Measurements from ENCODE around the gene CUX1.

The CUX1 gene

DNA sequence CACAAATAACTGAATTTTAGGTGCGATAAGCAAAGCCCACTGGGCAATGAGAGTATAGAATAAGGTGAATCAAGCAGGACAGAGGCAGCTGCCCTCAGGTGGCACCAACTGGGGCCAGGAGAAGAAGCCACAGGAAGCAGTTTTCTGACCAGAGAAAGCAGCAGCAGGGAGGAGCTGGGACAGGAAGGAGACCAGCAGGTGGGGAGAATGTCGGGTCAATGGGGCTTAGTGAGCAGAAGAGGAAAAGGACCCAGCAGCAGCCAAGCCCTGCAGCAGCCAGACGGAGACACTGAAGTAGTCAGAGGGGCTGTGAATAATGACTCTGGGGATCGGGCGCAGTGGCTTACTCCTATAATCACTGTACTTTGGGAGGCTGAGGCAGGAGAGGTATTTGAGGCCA lies 259.7 kb downstream of the CUX1 start:
- Histone ChIP-seq H3K27me3 (no peaks in the 10 kb centered on the region), H3K4me3 (ENCODE audit: low read depth in 1 of 2, low read length in 1 of 2) (no peak overlapping the region), H3K36me3 (peaks cover 62% of the 10 kb centered on the region), H3K27ac (no peak overlapping the region), H3K9me3 (no peaks in the 10 kb centered on the region), H3K4me1 (ENCODE audit: control insufficient read depth in 1 of 2, insufficient read depth in 1 of 2, low read depth in 1 of 2, low read length in 1 of 2) (no peaks in the 10 kb centered on the region)
- TF ChIP-seq, protein P1, sequence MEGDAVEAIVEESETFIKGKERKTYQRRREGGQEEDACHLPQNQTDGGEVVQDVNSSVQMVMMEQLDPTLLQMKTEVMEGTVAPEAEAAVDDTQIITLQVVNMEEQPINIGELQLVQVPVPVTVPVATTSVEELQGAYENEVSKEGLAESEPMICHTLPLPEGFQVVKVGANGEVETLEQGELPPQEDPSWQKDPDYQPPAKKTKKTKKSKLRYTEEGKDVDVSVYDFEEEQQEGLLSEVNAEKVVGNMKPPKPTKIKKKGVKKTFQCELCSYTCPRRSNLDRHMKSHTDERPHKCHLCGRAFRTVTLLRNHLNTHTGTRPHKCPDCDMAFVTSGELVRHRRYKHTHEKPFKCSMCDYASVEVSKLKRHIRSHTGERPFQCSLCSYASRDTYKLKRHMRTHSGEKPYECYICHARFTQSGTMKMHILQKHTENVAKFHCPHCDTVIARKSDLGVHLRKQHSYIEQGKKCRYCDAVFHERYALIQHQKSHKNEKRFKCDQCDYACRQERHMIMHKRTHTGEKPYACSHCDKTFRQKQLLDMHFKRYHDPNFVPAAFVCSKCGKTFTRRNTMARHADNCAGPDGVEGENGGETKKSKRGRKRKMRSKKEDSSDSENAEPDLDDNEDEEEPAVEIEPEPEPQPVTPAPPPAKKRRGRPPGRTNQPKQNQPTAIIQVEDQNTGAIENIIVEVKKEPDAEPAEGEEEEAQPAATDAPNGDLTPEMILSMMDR (IDR thresholded peaks at IDR 0.05): no peak

DNA sequence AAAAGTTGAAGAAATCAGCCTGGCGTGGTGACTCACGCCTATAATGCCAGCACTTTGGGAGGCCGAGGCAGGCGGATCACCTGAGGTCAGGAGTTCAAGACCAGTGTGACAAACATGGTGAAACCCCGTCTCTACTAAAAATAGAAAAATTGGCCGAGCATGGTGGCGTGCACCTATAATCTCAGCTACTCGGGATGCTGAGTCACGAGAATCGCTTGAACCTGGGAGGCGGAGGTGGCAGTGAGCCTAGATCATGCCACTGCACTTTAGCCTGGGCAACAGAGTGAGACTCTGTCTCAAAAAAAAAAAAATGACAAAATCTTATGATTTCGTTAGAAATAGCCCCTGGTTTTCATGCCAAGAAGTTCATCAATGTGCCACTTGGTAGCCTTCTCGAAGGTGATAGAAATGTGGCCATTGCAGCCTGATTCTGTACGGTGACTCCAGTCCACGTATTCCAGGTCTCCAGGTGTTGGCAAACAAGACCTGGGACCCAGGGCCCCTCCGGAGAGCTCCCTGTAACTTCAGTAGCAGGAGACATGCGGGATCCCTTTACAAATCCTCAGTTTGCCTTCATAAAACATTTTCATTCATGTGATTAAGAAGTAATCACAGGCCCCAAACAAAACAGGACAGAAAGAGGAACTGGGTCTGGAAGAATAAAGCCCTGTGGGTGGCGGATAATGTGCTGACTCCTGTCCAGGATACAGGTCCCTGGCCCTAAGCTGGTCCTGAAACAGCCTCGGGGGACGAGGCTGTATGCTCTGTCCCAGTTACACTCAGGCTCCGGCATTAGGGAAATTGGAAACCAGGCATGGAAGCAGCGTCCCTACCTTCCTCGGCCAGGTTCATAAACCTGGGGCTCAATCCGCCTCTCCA lies 262.0 kb downstream of the CUX1 start:
- TF ChIP-seq, protein P1 (IDR thresholded peaks at IDR 0.05): no peak
- Histone ChIP-seq H3K27me3 (no peaks in the 10 kb centered on the region), H3K36me3 (peaks cover 49% of the 10 kb centered on the region), H3K9me3 (no peaks in the 10 kb centered on the region), H3K4me3 (ENCODE audit: low read depth in 1 of 2, low read length in 1 of 2) (no peak overlapping the region), H3K27ac (no peak overlapping the region), H3K4me1 (ENCODE audit: control insufficient read depth in 1 of 2, insufficient read depth in 1 of 2, low read depth in 1 of 2, low read length in 1 of 2) (no peaks in the 10 kb centered on the region)

DNA sequence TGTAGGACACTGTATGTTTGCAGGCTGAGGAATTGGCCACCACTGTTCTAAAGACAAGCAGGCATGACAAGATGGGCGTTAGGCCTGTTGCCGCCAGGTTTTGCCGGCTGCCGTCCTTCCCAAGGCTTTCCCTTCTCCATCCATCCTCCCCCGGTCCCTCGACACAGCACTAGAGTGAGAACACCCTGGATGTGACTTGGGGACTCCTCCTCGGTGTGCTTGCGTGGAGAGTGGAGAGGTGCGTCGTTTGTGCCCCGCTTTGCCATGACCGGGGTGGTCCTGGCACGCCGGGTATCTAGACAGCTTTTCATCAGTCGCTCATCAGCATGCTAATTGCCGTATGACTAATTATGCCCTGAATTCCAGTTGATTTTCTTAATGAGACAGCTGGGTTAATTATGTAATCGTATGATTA lies 262.6 kb downstream of the CUX1 start:
- TF ChIP-seq, protein P1 (IDR thresholded peaks at IDR 0.05): no peak

DNA sequence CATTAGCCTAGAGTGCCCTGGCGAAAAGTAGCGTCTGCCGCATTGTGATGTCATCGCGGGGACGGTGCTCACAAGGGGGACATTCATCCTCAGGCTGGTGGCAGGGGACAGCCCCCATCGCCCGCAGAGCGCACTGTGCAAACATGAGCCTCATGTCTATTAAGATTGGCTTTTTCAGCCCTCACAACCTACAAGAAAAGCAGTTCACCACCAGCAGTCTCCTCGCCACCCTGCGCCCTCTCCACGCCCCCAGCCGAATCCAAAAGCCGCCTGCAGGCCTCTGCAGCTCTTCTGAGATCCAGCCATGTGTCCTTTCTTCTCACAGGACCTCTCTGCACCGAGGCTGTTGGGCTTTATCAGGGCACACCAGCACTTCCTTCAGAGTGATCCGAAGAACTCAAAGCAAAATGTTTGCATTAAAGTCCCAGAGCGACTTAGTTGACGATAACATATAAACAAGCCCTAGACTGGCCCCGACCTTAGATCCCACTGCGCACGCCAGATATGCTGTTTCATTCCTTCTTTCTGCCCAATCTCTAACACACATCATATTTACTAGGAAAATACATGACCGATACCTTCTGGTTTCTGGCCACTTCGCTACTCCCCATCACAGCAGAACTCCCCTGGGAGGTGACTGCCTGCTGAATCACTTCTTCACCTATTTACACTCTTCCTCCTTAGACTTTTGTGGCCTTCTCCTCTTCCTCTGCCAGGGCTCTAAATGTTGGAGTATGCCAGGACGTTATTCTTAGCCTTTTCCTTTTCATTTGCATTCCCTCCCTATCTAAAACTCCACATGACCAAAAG lies 263.2 kb downstream of the CUX1 start:
- Histone ChIP-seq H3K9me3 (peaks cover 5% of the 10 kb centered on the region), H3K36me3 (peaks cover 38% of the 10 kb centered on the region), H3K4me3 (ENCODE audit: low read depth in 1 of 2, low read length in 1 of 2) (no peak overlapping the region), H3K27ac (no peak overlapping the region), H3K4me1 (ENCODE audit: control insufficient read depth in 1 of 2, insufficient read depth in 1 of 2, low read depth in 1 of 2, low read length in 1 of 2) (no peaks in the 10 kb centered on the region), H3K27me3 (no peaks in the 10 kb centered on the region)
- TF ChIP-seq, protein P1 (IDR thresholded peaks at IDR 0.05): no peak

More for the DNA sequence above, 262.6 kb downstream of the CUX1 start:
- no peak overlapping the region for H3K4me3 ChIP-seq (ENCODE audit: low read depth in 1 of 2, low read length in 1 of 2)
- H3K9me3 ChIP-seq: peaks cover under 1% of the 10 kb centered on the region
- no peaks in the 10 kb centered on the region for H3K27me3 ChIP-seq
- peaks cover 43% of the 10 kb centered on the region for H3K36me3 ChIP-seq
- H3K4me1 ChIP-seq (ENCODE audit: control insufficient read depth in 1 of 2, insufficient read depth in 1 of 2, low read depth in 1 of 2, low read length in 1 of 2): no peaks in the 10 kb centered on the region
- no peak overlapping the region for H3K27ac ChIP-seq

DNA sequence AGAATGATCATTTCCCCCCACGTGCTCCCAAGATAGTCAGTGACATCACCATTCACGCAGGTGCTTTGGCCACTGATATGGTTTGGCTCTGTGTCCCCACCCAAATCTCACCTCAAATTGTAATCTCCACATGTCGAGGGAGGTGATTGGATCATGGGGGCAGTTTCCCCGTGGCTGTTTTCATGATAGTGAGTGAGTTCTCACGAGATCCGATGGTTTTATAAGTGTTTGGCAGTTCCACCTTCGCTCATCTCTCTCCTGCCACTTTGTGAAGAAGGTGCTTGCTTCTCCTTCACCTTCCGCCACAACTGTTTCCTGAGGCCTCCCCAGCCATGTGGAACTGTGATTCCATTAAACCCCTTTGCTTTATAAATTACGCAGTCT lies 263.8 kb downstream of the CUX1 start:
- peaks cover 5% of the 10 kb centered on the region for H3K9me3 ChIP-seq
- peaks cover 32% of the 10 kb centered on the region for H3K36me3 ChIP-seq
- TF ChIP-seq, protein P1 (IDR thresholded peaks at IDR 0.05): no peak
- H3K4me1 ChIP-seq (ENCODE audit: control insufficient read depth in 1 of 2, insufficient read depth in 1 of 2, low read depth in 1 of 2, low read length in 1 of 2): no peaks in the 10 kb centered on the region
- no peaks in the 10 kb centered on the region for H3K27me3 ChIP-seq
- no peak overlapping the region for H3K4me3 ChIP-seq (ENCODE audit: low read depth in 1 of 2, low read length in 1 of 2)
- H3K27ac ChIP-seq: no peak overlapping the region

All from neutrophil (primary cell).